Measurements from ENCODE around the gene MDFIC2. TPM values are rescaled to one million over a fixed set of nuclear protein-coding genes. Genes with fewer than 3 reads are reported as not detected.

Gene MDFIC2
- total and polyA plus RNA-seq, 2 experiments from 2014 or later, result not detected

GRCh38 chr3:70156808-70157207, 155.6 kb downstream of the MDFIC2 start:
- no peak for TF ChIP-seq STAT1 (IDR thresholded peaks at IDR 0.05; ENCODE audit: unreplicated experiment)
- TF ChIP-seq, protein P1, sequence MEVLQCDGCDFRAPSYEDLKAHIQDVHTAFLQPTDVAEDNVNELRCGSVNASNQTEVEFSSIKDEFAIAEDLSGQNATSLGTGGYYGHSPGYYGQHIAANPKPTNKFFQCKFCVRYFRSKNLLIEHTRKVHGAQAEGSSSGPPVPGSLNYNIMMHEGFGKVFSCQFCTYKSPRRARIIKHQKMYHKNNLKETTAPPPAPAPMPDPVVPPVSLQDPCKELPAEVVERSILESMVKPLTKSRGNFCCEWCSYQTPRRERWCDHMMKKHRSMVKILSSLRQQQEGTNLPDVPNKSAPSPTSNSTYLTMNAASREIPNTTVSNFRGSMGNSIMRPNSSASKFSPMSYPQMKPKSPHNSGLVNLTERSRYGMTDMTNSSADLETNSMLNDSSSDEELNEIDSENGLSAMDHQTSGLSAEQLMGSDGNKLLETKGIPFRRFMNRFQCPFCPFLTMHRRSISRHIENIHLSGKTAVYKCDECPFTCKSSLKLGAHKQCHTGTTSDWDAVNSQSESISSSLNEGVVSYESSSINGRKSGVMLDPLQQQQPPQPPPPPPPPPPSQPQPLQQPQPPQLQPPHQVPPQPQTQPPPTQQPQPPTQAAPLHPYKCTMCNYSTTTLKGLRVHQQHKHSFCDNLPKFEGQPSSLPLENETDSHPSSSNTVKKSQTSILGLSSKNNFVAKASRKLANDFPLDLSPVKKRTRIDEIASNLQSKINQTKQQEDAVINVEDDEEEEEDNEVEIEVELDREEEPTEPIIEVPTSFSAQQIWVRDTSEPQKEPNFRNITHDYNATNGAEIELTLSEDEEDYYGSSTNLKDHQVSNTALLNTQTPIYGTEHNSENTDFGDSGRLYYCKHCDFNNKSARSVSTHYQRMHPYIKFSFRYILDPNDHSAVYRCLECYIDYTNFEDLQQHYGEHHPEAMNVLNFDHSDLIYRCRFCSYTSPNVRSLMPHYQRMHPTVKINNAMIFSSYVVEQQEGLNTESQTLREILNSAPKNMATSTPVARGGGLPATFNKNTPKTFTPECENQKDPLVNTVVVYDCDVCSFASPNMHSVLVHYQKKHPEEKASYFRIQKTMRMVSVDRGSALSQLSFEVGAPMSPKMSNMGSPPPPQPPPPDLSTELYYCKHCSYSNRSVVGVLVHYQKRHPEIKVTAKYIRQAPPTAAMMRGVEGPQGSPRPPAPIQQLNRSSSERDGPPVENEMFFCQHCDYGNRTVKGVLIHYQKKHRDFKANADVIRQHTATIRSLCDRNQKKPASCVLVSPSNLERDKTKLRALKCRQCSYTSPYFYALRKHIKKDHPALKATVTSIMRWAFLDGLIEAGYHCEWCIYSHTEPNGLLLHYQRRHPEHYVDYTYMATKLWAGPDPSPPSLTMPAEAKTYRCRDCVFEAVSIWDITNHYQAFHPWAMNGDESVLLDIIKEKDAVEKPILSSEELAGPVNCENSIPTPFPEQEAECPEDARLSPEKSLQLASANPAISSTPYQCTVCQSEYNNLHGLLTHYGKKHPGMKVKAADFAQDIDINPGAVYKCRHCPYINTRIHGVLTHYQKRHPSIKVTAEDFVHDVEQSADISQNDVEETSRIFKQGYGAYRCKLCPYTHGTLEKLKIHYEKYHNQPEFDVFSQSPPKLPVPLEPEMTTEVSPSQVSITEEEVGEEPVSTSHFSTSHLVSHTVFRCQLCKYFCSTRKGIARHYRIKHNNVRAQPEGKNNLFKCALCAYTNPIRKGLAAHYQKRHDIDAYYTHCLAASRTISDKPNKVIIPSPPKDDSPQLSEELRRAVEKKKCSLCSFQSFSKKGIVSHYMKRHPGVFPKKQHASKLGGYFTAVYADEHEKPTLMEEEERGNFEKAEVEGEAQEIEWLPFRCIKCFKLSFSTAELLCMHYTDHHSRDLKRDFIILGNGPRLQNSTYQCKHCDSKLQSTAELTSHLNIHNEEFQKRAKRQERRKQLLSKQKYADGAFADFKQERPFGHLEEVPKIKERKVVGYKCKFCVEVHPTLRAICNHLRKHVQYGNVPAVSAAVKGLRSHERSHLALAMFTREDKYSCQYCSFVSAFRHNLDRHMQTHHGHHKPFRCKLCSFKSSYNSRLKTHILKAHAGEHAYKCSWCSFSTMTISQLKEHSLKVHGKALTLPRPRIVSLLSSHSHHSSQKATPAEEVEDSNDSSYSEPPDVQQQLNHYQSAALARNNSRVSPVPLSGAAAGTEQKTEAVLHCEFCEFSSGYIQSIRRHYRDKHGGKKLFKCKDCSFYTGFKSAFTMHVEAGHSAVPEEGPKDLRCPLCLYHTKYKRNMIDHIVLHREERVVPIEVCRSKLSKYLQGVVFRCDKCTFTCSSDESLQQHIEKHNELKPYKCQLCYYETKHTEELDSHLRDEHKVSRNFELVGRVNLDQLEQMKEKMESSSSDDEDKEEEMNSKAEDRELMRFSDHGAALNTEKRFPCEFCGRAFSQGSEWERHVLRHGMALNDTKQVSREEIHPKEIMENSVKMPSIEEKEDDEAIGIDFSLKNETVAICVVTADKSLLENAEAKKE (CRISPR knock-in tag; IDR thresholded peaks at IDR 0.05), result no peak
- TF ChIP-seq REST (IDR thresholded peaks at IDR 0.05; ENCODE audit: unreplicated experiment), result no peak
- Histone ChIP-seq H3K4me3 (no peak overlapping the region), H3K36me3 (ENCODE audit: insufficient read depth) (no peaks in the 10 kb centered on the region), H3K27ac (ENCODE audit: low read depth) (no peak overlapping the region), H3K79me2 (replicated peaks; ENCODE audit: insufficient read depth) (no peaks in the 10 kb centered on the region), H3K4me2 (no peak overlapping the region), H4K20me1 (replicated peaks; ENCODE audit: insufficient read depth) (no peaks in the 10 kb centered on the region), H3K9me2 (ENCODE audit: insufficient read depth) (no peaks in the 10 kb centered on the region), H3K4me1 (ENCODE audit: insufficient read depth) (no peaks in the 10 kb centered on the region), H3F3A (replicated peaks; ENCODE audit: low read depth) (no peaks in the 10 kb centered on the region), H3K27me3 (ENCODE audit: insufficient read depth) (no peaks in the 10 kb centered on the region), H2AFZ (no peak overlapping the region)
- DNase-seq (ENCODE audit: low spot score), result no peak
- Mint-ChIP-seq H3K4me3 (no peak overlapping the region), H3K27ac (no peak overlapping the region), H3K27me3 (ENCODE audit: insufficient read depth, low read depth, poor library complexity) (no peaks in the 10 kb centered on the region), H3K36me3 (ENCODE audit: low read depth) (no peaks in the 10 kb centered on the region), H3K4me1 (no peaks in the 10 kb centered on the region), H3K9me3 (no peaks in the 10 kb centered on the region)
- ATAC-seq, result no peak
